HepG2 (cell line): ENCODE measurements around the gene RELL1. TPM values are rescaled to one million over a fixed set of nuclear protein-coding genes. Genes with fewer than 3 reads are reported as not detected.
A peak's percentile ranks its signal among the peaks of the same experiment; 100 is the strongest.

Experiments used
- ATAC-seq: fragments of 200-7000 bp; cut with Tn5 transposase; 3 replicates; pipeline ENCODE4 v1.9.1; 2020; ENCODE audit warnings: mild to moderate bottlenecking, moderate library complexity
- BruUV-seq: library from RNA; stranded (reverse); fragments of 400-500 nt; replicated peaks from 2 replicates; lab custom pipeline; 2021; lab: Mats Ljungman, UMichigan
- CTCF ChIA-PET: fragments of 300-600 bp; formaldehyde crosslinking; extraction: SDS; loops from one replicate; lab custom pipeline; 2021; ENCODE audit warnings: low total read pairs, inconsistent platforms, low intra/inter-chr PET ratio; lab: Yijun Ruan, JAX
- POLR2A ChIA-PET: fragments of 350-600 bp; sonication (Branson Sonifier 250); formaldehyde crosslinking; loops from one replicate; lab custom pipeline; 2020; ENCODE audit warnings: antibody characterized with exemption, inconsistent platforms; lab: Yijun Ruan, JAX
- DNase-seq: peaks from one replicate; pipeline ENCODE4 v3.0.0-alpha.2; 2015; ENCODE audit warnings: low spot score
- FAIRE-seq: peaks from 3 replicates; lab custom pipeline; 2011; peaks lifted over from hg19 to GRCh38; lab: Jason Lieb, UNC
- H2AFZ ChIP-seq: one replicate; pipeline ENCODE4 v1.6.1; 2011; ENCODE audit warnings: low read length, inconsistent platforms
- H3K27ac ChIP-seq: fragments of 300-600 bp; 3 replicates; pipeline ENCODE4 v1.8.0; 2011; ENCODE audit warnings: mixed run types, mild to moderate bottlenecking, mixed read lengths, low read length, inconsistent platforms; ENCODE audit not compliant: insufficient read depth; ENCODE audit errors: extremely low read length
- H3K27me3 ChIP-seq, 2 experiments: fragments of 200-600 bp in 1 of 2; 2 replicates in 1 of 2; 3 replicates in 1 of 2; pipeline versions ENCODE4 v1.6.0 to v1.8.0; 2011; ENCODE audit warnings: low read length in 2 of 2, mild to moderate bottlenecking in 2 of 2, moderate library complexity in 2 of 2, inconsistent platforms in 1 of 2; ENCODE audit not compliant: insufficient read depth in 2 of 2, control insufficient read depth in 1 of 2
- H3K36me3 ChIP-seq, 2 experiments: fragments of 200-600 bp in 1 of 2; replicated peaks in 1 of 2; 2 replicates in 1 of 2; 3 replicates in 1 of 2; pipeline versions ENCODE4 v1.5.1 to v1.8.0; 2011; ENCODE audit warnings: low read length in 2 of 2, inconsistent platforms in 1 of 2; ENCODE audit not compliant: insufficient read depth in 2 of 2, control insufficient read depth in 1 of 2
- H3K4me1 ChIP-seq: 2 replicates; pipeline ENCODE4 v1.5.1; 2012; ENCODE audit warnings: low read length, inconsistent platforms; ENCODE audit not compliant: insufficient read depth
- H3K4me2 ChIP-seq: 2 replicates; pipeline ENCODE4 v1.6.0; 2011; ENCODE audit warnings: low read depth, low read length, inconsistent platforms
- H3K4me3 ChIP-seq, 3 experiments: fragments of 200-600 bp in 1 of 3; sonication (generic), shearing (Covaris generic) in 1 of 3; replicated peaks in 1 of 3; 2 replicates each; pipeline ENCODE4 v1.5.1; 2011 to 2016; ENCODE audit warnings: low read length in 3 of 3, inconsistent platforms in 2 of 3, low read depth in 2 of 3, mild to moderate bottlenecking in 2 of 3, control low read depth in 1 of 3, mixed read lengths in 1 of 3; ENCODE audit not compliant: insufficient read depth in 1 of 3
- H3K79me2 ChIP-seq: one replicate; pipeline ENCODE4 v1.6.1; 2011; ENCODE audit warnings: low read length, inconsistent platforms; ENCODE audit not compliant: insufficient read depth
- H3K9ac ChIP-seq: 2 replicates; pipeline ENCODE4 v1.6.0; 2011; ENCODE audit warnings: mild to moderate bottlenecking, low read depth, low read length, inconsistent platforms; ENCODE audit not compliant: insufficient read depth
- H3K9me3 ChIP-seq: 2 replicates; pipeline ENCODE4 v1.5.1; 2012; ENCODE audit warnings: mild to moderate bottlenecking, low read length
- H4K20me1 ChIP-seq: 2 replicates; pipeline ENCODE4 v1.6.0; 2011; ENCODE audit warnings: inconsistent platforms, mild to moderate bottlenecking, low read length, moderate library complexity; ENCODE audit not compliant: insufficient read depth
- CTCF ChIP-seq: sonication (generic); formaldehyde crosslinking; IDR thresholded peaks from 2 replicates; pipeline ENCODE4 v1.5.0; 2020; ENCODE audit warnings: mild to moderate bottlenecking, missing genetic modification reagents, moderate library complexity
- STAT6 ChIP-seq: sonication (generic); formaldehyde crosslinking; IDR thresholded peaks from 2 replicates; pipeline ENCODE4 v1.4.0; 2020; ENCODE audit warnings: missing genetic modification reagents, mild to moderate bottlenecking, borderline replicate concordance
- WGBS: methylation state at CpG from one replicate; pipeline ENCODE4 v1.1.6; 2017; ENCODE audit warnings: low lambda C conversion rate; 5-methylcytosine and 5-hydroxymethylcytosine counted together
- in situ Hi-C: cut with HindIII; loops from 2 replicates; pipeline ENCODE4 v1.10.0; 2017; ENCODE audit warnings: low pct_unique_long_range_greater_than_20kb; ENCODE audit not compliant: extremely low pct_ligation_motif_present
- intact Hi-C: fragments of 100-400 bp; cut with micrococcal nuclease; formaldehyde crosslinking; loops from one replicate; pipeline ENCODE4 v1.10.0; 2022; ENCODE audit not compliant: unreplicated experiment
- polyA plus RNA-seq, 8 experiments: library from polyadenylated mRNA; depleted of rRNA in 3 of 8; stranded (reverse) in 7 of 8; unstranded in 1 of 8; fragments of >200 nt; fragmentation: Illumina TruSeq in 4 of 8; extraction: Trizol in 4 of 8; gene quantifications; 2 replicates each; pipeline versions ENCODE4 v1.2.1 to v1.2.3, GENCODE V29; 2011 to 2016; ENCODE audit warnings: low read depth in 4 of 8, missing spikeins in 1 of 8, mixed read lengths in 1 of 8; ENCODE audit not compliant: insufficient read depth in 1 of 8
- total RNA-seq, 5 experiments: library from RNA; depleted of rRNA; stranded (reverse); fragments of >200 nt; fragmentation: Illumina TruSeq; extraction: Trizol; gene quantifications; 2 replicates each; pipeline ENCODE4 v1.2.3, GENCODE V29; 2016; ENCODE audit warnings: low read depth in 1 of 5

Gene RELL1
- total and polyA plus RNA-seq, 2 of the 13 experiments (the other 11 are each of a cell fraction or from before 2014, with no cell fraction given), result 8.4 to 58.4 TPM

DNA sequence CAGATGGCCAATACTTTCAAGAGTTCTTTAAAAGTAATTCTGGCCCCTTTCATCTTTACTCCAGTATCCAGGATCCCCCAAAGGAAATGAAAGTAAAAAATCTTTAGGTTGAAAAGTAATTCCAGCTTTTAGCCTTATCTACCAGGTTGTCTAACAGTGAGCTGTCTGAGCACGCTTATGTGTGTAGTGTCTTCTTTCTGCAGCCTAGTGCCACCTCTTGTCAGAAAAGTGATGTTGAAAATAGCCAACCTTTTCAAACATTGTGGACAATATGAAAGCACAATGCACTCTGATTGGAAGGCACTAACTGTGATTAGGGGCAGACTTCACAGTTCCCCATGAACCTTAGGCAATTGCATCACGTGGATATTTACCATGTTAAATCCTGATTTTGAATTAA, 92.1 kb downstream of the RELL1 start:
- 76% methylated on average over 2 of the region's 2 CpGs for WGBS
- ATAC-seq, result peak; percentile 45; the same call in 2 of the 3 replicates

More for the DNA sequence above, 92.1 kb downstream of the RELL1 start:
- BruUV-seq, result no TSS peak
- ChIA-PET CTCF (no interaction called here), POLR2A (no interaction called here)
- no peaks in the 10 kb centered on the region for H3K36me3 ChIP-seq
- no peak overlapping the region for H3K9ac ChIP-seq
- in situ Hi-C loops, result no loop called here
- FAIRE-seq (peak; percentile 23), DNase-seq (no peak)
- intact Hi-C loops, result no loop called here
- no peaks in the 10 kb centered on the region for H3K27me3 ChIP-seq
- peaks cover 46% of the 10 kb centered on the region for H3K4me1 ChIP-seq
- no peak overlapping the region for H3K4me2 ChIP-seq
- no peaks in the 10 kb centered on the region for H3K79me2 ChIP-seq
- H2AFZ ChIP-seq, result no peak overlapping the region
- no peaks in the 10 kb centered on the region for H4K20me1 ChIP-seq
- no peak overlapping the region for H3K27ac ChIP-seq
- H3K9me3 ChIP-seq, result no peaks in the 10 kb centered on the region
- H3K4me3 ChIP-seq, result no peak overlapping the region
- TF ChIP-seq CTCF (peak; percentile 23; the same call in 1 of the 2 replicates), STAT6 (CRISPR knock-in tag) (no peak)
